ENCODE measurements around the gene TLCD4. TPM values are rescaled to one million over a fixed set of nuclear protein-coding genes. Genes with fewer than 3 reads are reported as not detected.

Gene TLCD4
- total and polyA plus RNA-seq, 2 of the 13 experiments (the other 11 are each of a cell fraction or from before 2014, with no cell fraction given), result 4.7 to 14.5 TPM

- TF ChIP-seq EED (CRISPR knock-in tag; IDR thresholded peaks at IDR 0.05), result no peak
- no peak for TF ChIP-seq ZNF782 (CRISPR knock-in tag; IDR thresholded peaks at IDR 0.05; ENCODE audit: borderline replicate concordance)
- no peak for TF ChIP-seq RBM22 (optimal IDR thresholded peaks at IDR 0.05; ENCODE audit: low read length)
- no peak for TF ChIP-seq IRF1 (CRISPR knock-in tag; IDR thresholded peaks at IDR 0.05; ENCODE audit: low read depth)
- no peak for TF ChIP-seq TRIM22 (IDR thresholded peaks at IDR 0.05)
- TF ChIP-seq ZHX2 (IDR thresholded peaks at IDR 0.05; ENCODE audit: low read depth), result no peak
- TF ChIP-seq ZHX2 (CRISPR knock-in tag; IDR thresholded peaks at IDR 0.05; ENCODE audit: borderline replicate concordance), result no peak
- no peak for TF ChIP-seq ZNF557 (CRISPR knock-in tag; IDR thresholded peaks at IDR 0.05)
- TF ChIP-seq KMT2A (CRISPR knock-in tag; IDR thresholded peaks at IDR 0.05), result no peak
- no peak for TF ChIP-seq HIC2 (CRISPR knock-in tag; IDR thresholded peaks at IDR 0.05; ENCODE audit: low read depth)
- no peak for TF ChIP-seq ZNF281 (CRISPR knock-in tag; IDR thresholded peaks at IDR 0.05; ENCODE audit: borderline replicate concordance)
- no peak for TF ChIP-seq HMGXB4 (CRISPR knock-in tag; IDR thresholded peaks at IDR 0.05; ENCODE audit: borderline replicate concordance in 1 of 2, low read depth in 1 of 2)
- no peak for TF ChIP-seq CBX1 (IDR thresholded peaks at IDR 0.05; ENCODE audit: low read depth)
- no peak for TF ChIP-seq ZNF143 (CRISPR knock-in tag; IDR thresholded peaks at IDR 0.05)
- TF ChIP-seq ZNF468 (CRISPR knock-in tag; IDR thresholded peaks at IDR 0.05), result no peak
Observed at GRCh38 chr1:95133687-95134086, 16.5 kb downstream of the TLCD4 start (continued).
